Endothelial cell of umbilical vein (primary cell): ENCODE results near the gene LHFPL6. TPM values are rescaled to one million over a fixed set of nuclear protein-coding genes. Genes with fewer than 3 reads are reported as not detected.

Source experiments
- BruUV-seq: library from RNA; stranded (reverse); fragments of 400-500 nt; replicated peaks from 2 replicates; lab custom pipeline; 2021; lab: Mats Ljungman, UMichigan
- CTCF ChIA-PET: fragments of 300-600, 350-600 bp; sonication (Branson Sonifier 250); formaldehyde crosslinking; loops from one replicate; lab custom pipeline; 2021; ENCODE audit warnings: antibody characterized with exemption, inconsistent platforms; lab: Charles Lee
- POLR2A ChIA-PET: fragments of 300-600, 350-600 bp; sonication (Branson Sonifier 250); formaldehyde crosslinking; loops from one replicate; lab custom pipeline; 2021; ENCODE audit warnings: antibody characterized with exemption, inconsistent platforms; lab: Charles Lee
- DNase-seq: peaks from one replicate; pipeline ENCODE4 v3.0.0-alpha.2; 2011; ENCODE audit warnings: low read depth, low spot score
- FAIRE-seq: peaks from 2 replicates; lab custom pipeline; 2011; peaks lifted over from hg19 to GRCh38; lab: Jason Lieb, UNC
- H2AFZ ChIP-seq: 2 replicates; pipeline ENCODE4 v1.6.0; 2012; ENCODE audit warnings: low read depth, low read length, control low read depth, inconsistent platforms
- H3K27ac ChIP-seq: 2 replicates; pipeline ENCODE4 v1.5.1; 2011; ENCODE audit warnings: low read depth, mild to moderate bottlenecking, control low read depth, low read length, moderate library complexity; ENCODE audit not compliant: insufficient read depth
- H3K27me3 ChIP-seq, 2 experiments: 2 replicates each; pipeline versions ENCODE4 v1.6.0 to v1.6.1; 2011; ENCODE audit warnings: low read length in 2 of 2, mixed read lengths in 1 of 2; ENCODE audit not compliant: control insufficient read depth in 2 of 2, insufficient read depth in 2 of 2
- H3K36me3 ChIP-seq, 2 experiments: 2 replicates in 1 of 2; 3 replicates in 1 of 2; pipeline ENCODE4 v1.5.1; 2011; ENCODE audit warnings: low read length in 2 of 2, mild to moderate bottlenecking in 1 of 2, moderate library complexity in 1 of 2; ENCODE audit not compliant: control insufficient read depth in 2 of 2, insufficient read depth in 2 of 2; ENCODE audit errors: extremely low read depth in 1 of 2
- H3K4me1 ChIP-seq: 3 replicates; pipeline ENCODE4 v1.5.1; 2011; ENCODE audit warnings: mild to moderate bottlenecking, low read length; ENCODE audit not compliant: control insufficient read depth, insufficient read depth; ENCODE audit errors: extremely low read depth
- H3K4me2 ChIP-seq: 2 replicates; pipeline ENCODE4 v1.6.1; 2011; ENCODE audit warnings: low read length, control low read depth, mixed read lengths; ENCODE audit not compliant: insufficient read depth
- H3K4me3 ChIP-seq, 3 experiments: fragments of 200-600 bp in 1 of 3; sonication (generic), shearing (Covaris generic) in 1 of 3; replicated peaks in 1 of 3; 2 replicates each; pipeline ENCODE4 v1.5.1; 2011 to 2016; ENCODE audit warnings: control low read depth in 3 of 3, low read length in 3 of 3, mild to moderate bottlenecking in 2 of 3, inconsistent platforms in 1 of 3, low read depth in 1 of 3, moderate library complexity in 1 of 3; ENCODE audit not compliant: insufficient read depth in 1 of 3
- H3K79me2 ChIP-seq: 2 replicates; pipeline ENCODE4 v1.6.0; 2012; ENCODE audit warnings: low read length, inconsistent platforms; ENCODE audit not compliant: control insufficient read depth, insufficient read depth
- H3K9ac ChIP-seq: replicated peaks from 2 replicates; pipeline ENCODE3; 2011; ENCODE audit warnings: low read length, control low read depth; ENCODE audit not compliant: insufficient read depth; ENCODE audit errors: extremely low read depth
- H3K9me1 ChIP-seq: replicated peaks from 3 replicates; pipeline ENCODE4 v1.6.0; 2011; ENCODE audit warnings: mild to moderate bottlenecking, low read length; ENCODE audit not compliant: control insufficient read depth, insufficient read depth; ENCODE audit errors: extremely low read depth
- H3K9me3 ChIP-seq: replicated peaks from 2 replicates; pipeline ENCODE4 v1.5.1; 2012; ENCODE audit warnings: low read length, inconsistent platforms; ENCODE audit not compliant: control insufficient read depth, insufficient read depth
- H4K20me1 ChIP-seq: replicated peaks from 2 replicates; pipeline ENCODE3; 2011; ENCODE audit warnings: mild to moderate bottlenecking, low read length; ENCODE audit not compliant: control insufficient read depth, insufficient read depth; ENCODE audit errors: extremely low read depth
- EZH2 ChIP-seq: IDR thresholded peaks from 2 replicates; pipeline ENCODE4 v1.6.1; 2012; ENCODE audit warnings: borderline replicate concordance, low read depth, mild to moderate bottlenecking, moderate library complexity, low read length, inconsistent platforms; ENCODE audit not compliant: severe bottlenecking
- FOS ChIP-seq: IDR thresholded peaks from 2 replicates; pipeline ENCODE4 v1.6.1; 2011; ENCODE audit warnings: mild to moderate bottlenecking, low read length, moderate library complexity, borderline replicate concordance; ENCODE audit not compliant: insufficient read depth
- GATA2 ChIP-seq: IDR thresholded peaks from 2 replicates; pipeline ENCODE4 v1.7.0; 2011; ENCODE audit warnings: low read depth, mild to moderate bottlenecking, moderate library complexity, mixed read lengths, low read length; ENCODE audit not compliant: insufficient read length, insufficient read depth
- JUN ChIP-seq: IDR thresholded peaks from 2 replicates; pipeline ENCODE4 v1.6.1; 2011; ENCODE audit warnings: borderline replicate concordance, low read depth; ENCODE audit not compliant: insufficient read length, insufficient read depth
- MYC ChIP-seq: IDR thresholded peaks from one replicate; pipeline ENCODE4 v1.6.1; 2011; ENCODE audit warnings: mild to moderate bottlenecking, low read depth, low read length
- POLR2A ChIP-seq: IDR thresholded peaks from 2 replicates; pipeline ENCODE4 v1.6.1; 2012; ENCODE audit warnings: low read depth, mild to moderate bottlenecking, control low read depth, low read length
- POLR2AphosphoS5 ChIP-seq: IDR thresholded peaks from 2 replicates; pipeline ENCODE4 v1.6.1; 2012; ENCODE audit warnings: low read depth, mild to moderate bottlenecking, control low read depth, low read length, moderate library complexity; ENCODE audit not compliant: insufficient read depth
- dilution Hi-C: fragments of 300-500 bp; cut with MboI; formaldehyde crosslinking; loops from one replicate; pipeline ENCODE4 v1.15.0; 2019; ENCODE audit warnings: low sequenced_read_pairs; ENCODE audit not compliant: extremely low pct_ligation_motif_present
- intact Hi-C: fragments of 100-400 bp; cut with micrococcal nuclease; formaldehyde crosslinking; loops from one replicate; pipeline ENCODE4 v1.10.0; 2022
- polyA plus RNA-seq, 4 experiments: library from polyadenylated mRNA; depleted of rRNA in 3 of 4; stranded (reverse) in 3 of 4; unstranded in 1 of 4; fragments of >200 nt; gene quantifications; 2 replicates each; pipeline versions ENCODE4 v1.2.1 to v1.2.3, GENCODE V29; 2011 to 2012; ENCODE audit warnings: missing spikeins in 1 of 4
- total RNA-seq: library from RNA; stranded (reverse); gene quantifications from 2 replicates; pipeline ENCODE4 v1.2.3, GENCODE V29; 2021
- TF ChIP-seq, protein P1 (sequence below): IDR thresholded peaks from 2 replicates; pipeline ENCODE4 v1.6.1; 2011; ENCODE audit not compliant: insufficient read depth, insufficient read length
- TF ChIP-seq, protein P2 (sequence below), 2 donors: IDR thresholded peaks; 1 replicate in 1 of 2; 2 replicates in 1 of 2; pipeline ENCODE4 v1.5.1; 2011; ENCODE audit warnings: low read length in 2 of 2, mild to moderate bottlenecking in 2 of 2, moderate library complexity in 2 of 2, control low read depth in 1 of 2, inconsistent platforms in 1 of 2, low read depth in 1 of 2; ENCODE audit not compliant: insufficient read depth in 1 of 2; ENCODE audit errors: extremely low read depth in 1 of 2

Gene LHFPL6
- total and polyA plus RNA-seq, 2 donors (not counting 3 experiments of a cell fraction or from before 2014, with no cell fraction given), result 17.5 to 19.4 TPM

DNA sequence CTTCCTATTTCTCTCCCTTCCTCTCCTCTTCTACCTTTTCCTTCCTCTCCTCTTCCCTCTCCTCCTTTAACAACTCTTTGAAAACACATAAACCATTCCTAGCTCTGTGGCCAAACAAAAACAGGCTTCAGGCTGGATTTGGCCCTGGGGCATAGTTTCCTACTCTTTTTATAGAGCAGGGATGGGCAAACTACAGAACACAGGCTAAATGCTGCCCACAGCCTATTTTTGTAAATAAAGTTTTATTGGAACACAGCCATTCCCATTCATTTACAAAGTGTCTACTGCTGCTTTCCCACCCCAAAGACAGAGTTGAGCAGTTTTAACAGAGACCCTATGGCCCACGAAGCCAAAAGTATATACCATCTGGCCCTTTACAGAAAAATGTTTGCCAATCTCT lies 35.4 kb downstream of the LHFPL6 start:
- no TSS peak for BruUV-seq
- DNase-seq, result no peak
- H3K4me1 ChIP-seq, result peaks cover 14% of the 10 kb centered on the region
- no peaks in the 10 kb centered on the region for H3K36me3 ChIP-seq
- no peak for FAIRE-seq
- no peaks in the 10 kb centered on the region for H3K27me3 ChIP-seq
- ChIA-PET POLR2A (no interaction called here), CTCF (no interaction called here)
- H3K27ac ChIP-seq, result no peak overlapping the region
- no peaks in the 10 kb centered on the region for H3K9me1 ChIP-seq
- dilution Hi-C loops (no loop called here), intact Hi-C loops (no loop called here)
- no peak overlapping the region for H3K4me2 ChIP-seq
- no peaks in the 10 kb centered on the region for H3K9me3 ChIP-seq
- TF ChIP-seq, protein P1, sequence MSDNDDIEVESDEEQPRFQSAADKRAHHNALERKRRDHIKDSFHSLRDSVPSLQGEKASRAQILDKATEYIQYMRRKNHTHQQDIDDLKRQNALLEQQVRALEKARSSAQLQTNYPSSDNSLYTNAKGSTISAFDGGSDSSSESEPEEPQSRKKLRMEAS, result no peak
- TF ChIP-seq, protein P2, sequence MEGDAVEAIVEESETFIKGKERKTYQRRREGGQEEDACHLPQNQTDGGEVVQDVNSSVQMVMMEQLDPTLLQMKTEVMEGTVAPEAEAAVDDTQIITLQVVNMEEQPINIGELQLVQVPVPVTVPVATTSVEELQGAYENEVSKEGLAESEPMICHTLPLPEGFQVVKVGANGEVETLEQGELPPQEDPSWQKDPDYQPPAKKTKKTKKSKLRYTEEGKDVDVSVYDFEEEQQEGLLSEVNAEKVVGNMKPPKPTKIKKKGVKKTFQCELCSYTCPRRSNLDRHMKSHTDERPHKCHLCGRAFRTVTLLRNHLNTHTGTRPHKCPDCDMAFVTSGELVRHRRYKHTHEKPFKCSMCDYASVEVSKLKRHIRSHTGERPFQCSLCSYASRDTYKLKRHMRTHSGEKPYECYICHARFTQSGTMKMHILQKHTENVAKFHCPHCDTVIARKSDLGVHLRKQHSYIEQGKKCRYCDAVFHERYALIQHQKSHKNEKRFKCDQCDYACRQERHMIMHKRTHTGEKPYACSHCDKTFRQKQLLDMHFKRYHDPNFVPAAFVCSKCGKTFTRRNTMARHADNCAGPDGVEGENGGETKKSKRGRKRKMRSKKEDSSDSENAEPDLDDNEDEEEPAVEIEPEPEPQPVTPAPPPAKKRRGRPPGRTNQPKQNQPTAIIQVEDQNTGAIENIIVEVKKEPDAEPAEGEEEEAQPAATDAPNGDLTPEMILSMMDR (IDR thresholded peaks at IDR 0.05; ENCODE audit: extremely low read depth in 1 of 2, insufficient read depth in 1 of 2, low read depth in 1 of 2, low read length in 2 of 2), result no peak
- no peak for TF ChIP-seq FOS
- no peak for TF ChIP-seq MYC
- no peak for TF ChIP-seq EZH2
- no peak for TF ChIP-seq JUN
- TF ChIP-seq POLR2A, result no peak
- no peak for TF ChIP-seq GATA2
- TF ChIP-seq POLR2AphosphoS5, result no peak
- no peaks in the 10 kb centered on the region for H4K20me1 ChIP-seq
- H2AFZ ChIP-seq, result no peak overlapping the region
- no peak overlapping the region for H3K9ac ChIP-seq
- no peaks in the 10 kb centered on the region for H3K79me2 ChIP-seq
- no peak overlapping the region for H3K4me3 ChIP-seq
